Right lobe of liver (tissue), 6 donors: Measurements from ENCODE around the gene KIF26A. TPM values are rescaled to one million over a fixed set of nuclear protein-coding genes. Genes with fewer than 3 reads are reported as not detected.
A peak's percentile ranks its signal among the peaks of the same experiment; 100 is the strongest.
"Not testable (repeated sequence)": the region's sequence is repeated elsewhere in the genome, so short reads cannot be mapped to it uniquely, and the experiment has no call there.

Experiments used
- ATAC-seq, 4 donors: fragments of 200-7000 bp; cut with Tn5 transposase; one replicate each; pipeline ENCODE4 v1.9.1; 2020; ENCODE audit warnings: mild to moderate bottlenecking in 4 of 4, moderate library complexity in 4 of 4
- DNase-seq, 3 donors: peaks; one replicate each; pipeline ENCODE4 v3.0.0-alpha.2; 2020
- H3K27ac ChIP-seq, 3 donors: fragments of 200-600 bp; one replicate each; pipeline ENCODE4 v1.8.0; 2022
- H3K27me3 ChIP-seq, 2 donors: fragments of 200-600 bp; one replicate each; pipeline ENCODE4 v1.8.0; 2022
- H3K36me3 ChIP-seq, 4 donors: fragments of 200-600 bp; sonication (generic) in 1 of 4; one replicate each; pipeline versions ENCODE4 v1.5.1 to v1.8.0; 2017 to 2022; ENCODE audit warnings: control low read depth in 1 of 4
- H3K4me1 ChIP-seq, 4 donors: fragments of 200-600 bp; sonication (generic) in 1 of 4; one replicate each; pipeline versions ENCODE4 v1.5.1 to v1.8.0; 2017 to 2022; ENCODE audit warnings: control low read depth in 1 of 4
- H3K4me3 ChIP-seq, 3 donors: fragments of 200-600 bp; one replicate each; pipeline ENCODE4 v1.8.0; 2022
- H3K9me3 ChIP-seq, 4 donors: fragments of 200-600 bp; sonication (generic) in 1 of 4; one replicate each; pipeline versions ENCODE4 v1.5.1 to v1.8.0; 2017 to 2022; ENCODE audit warnings: control low read depth in 1 of 4
- CTCF ChIP-seq, 4 donors: fragments of 200-600 bp in 3 of 4; fragments of 450-650 bp in 1 of 4; IDR thresholded peaks; one replicate each; pipeline versions ENCODE4 v1.5.1 to v1.8.0; 2016 to 2022; ENCODE audit warnings: antibody characterized with exemption in 4 of 4, mild to moderate bottlenecking in 2 of 4
- POLR2A ChIP-seq: fragments of 450-650 bp; IDR thresholded peaks from one replicate; pipeline ENCODE4 v1.6.1; 2017; ENCODE audit warnings: antibody characterized with exemption, mild to moderate bottlenecking
- WGBS: methylation state at CpG from one replicate; pipeline ENCODE4 v1.1.6; 2018; ENCODE audit warnings: low coverage, low lambda C conversion rate; ENCODE audit not compliant: insufficient coverage; ENCODE audit errors: missing lambda C conversion rate; 5-methylcytosine and 5-hydroxymethylcytosine counted together
- intact Hi-C, 2 donors: fragments of 100-400 bp; cut with DNase I; formaldehyde crosslinking; loops; one replicate each; pipeline versions ENCODE4 v1.11.2 to v1.14.1; 2022
- total RNA-seq, 6 experiments: library from RNA; depleted of rRNA in 2 of 6; stranded (reverse); fragments of >200 nt in 2 of 6; fragmentation: NEBNext Ultra II Directional in 3 of 6; extraction: Animal tissue kit (Norgen Biotek cat#: 25700) in 3 of 6; gene quantifications; one replicate each; pipeline versions ENCODE4 v1.1.0 to v1.2.4, GENCODE V29; 2016 to 2023
- donor health status: DM: no; HTN: yes; CAD: no.
- donor health status: DM: no; HTN: no; CAD: no.
- donor health status: DM: no; HTN: no; CAD: no.
- donor health status: DM: no; HTN: yes; CAD: no.
- donor health status: DM: no; HTN: yes; CAD: no.

KIF26A gene
- total RNA-seq, 6 experiments from 2014 or later, result 0.79 to 1.5 (median 1.1) TPM

GRCh38 chr14:104150136-104151025 is 12.0 kb downstream of the KIF26A start:
- no peak for DNase-seq
- Histone ChIP-seq H3K9me3 (no peaks in the 10 kb centered on the region), H3K4me1 (peaks cover 0 to 3% (median 0%) of the 10 kb centered on the region in 4 donors), H3K27me3 (no peaks in the 10 kb centered on the region), H3K27ac (no peak overlapping the region), H3K4me3 (no peak overlapping the region), H3K36me3 (no peaks in the 10 kb centered on the region)
- ATAC-seq, result peak; percentile 15 to 63 (median 50)
- WGBS, result 8% methylated on average over 5 of the region's 19 CpGs
- TF ChIP-seq POLR2A (no peak), CTCF (IDR thresholded peaks at IDR 0.05) (no peak)
- intact Hi-C loops, result no loop called here

DNA sequence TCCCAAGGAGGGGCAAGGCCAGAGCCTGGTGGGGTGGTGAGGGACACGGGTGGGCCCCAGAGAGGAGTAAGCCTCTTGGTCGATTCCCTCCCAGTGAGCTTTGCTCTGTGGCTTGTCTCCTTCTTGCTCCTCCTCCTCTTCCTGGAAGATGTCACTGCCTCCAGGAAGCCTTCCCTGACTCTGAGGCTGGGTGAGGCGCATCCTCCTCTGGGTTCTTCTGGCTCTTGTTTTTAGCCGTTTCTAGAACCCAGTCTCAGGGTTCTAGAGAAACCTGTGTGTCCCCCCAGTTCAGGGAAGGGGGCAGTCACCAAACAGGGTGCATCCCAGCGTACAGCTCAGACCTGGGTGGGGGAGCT is 12.6 kb downstream of the KIF26A start:
- Histone ChIP-seq H3K27me3 (no peaks in the 10 kb centered on the region), H3K27ac (no peak overlapping the region), H3K4me1 (peaks cover 0 to 3% (median 0%) of the 10 kb centered on the region in 4 donors), H3K4me3 (no peak overlapping the region), H3K9me3 (no peaks in the 10 kb centered on the region), H3K36me3 (no peaks in the 10 kb centered on the region)
- TF ChIP-seq CTCF (IDR thresholded peaks at IDR 0.05) (no peak), POLR2A (no peak)
- WGBS, result 70% methylated on average over 3 of the region's 5 CpGs
- no peak for ATAC-seq
- DNase-seq, result no peak
- intact Hi-C loops, result no loop called here

GRCh38 chr14:104151566-104152245 is 13.3 kb downstream of the KIF26A start:
- intact Hi-C loops, result no loop called here
- WGBS, result 82% methylated on average over 7 of the region's 34 CpGs
- H3K9me3 ChIP-seq, result no peaks in the 10 kb centered on the region
- TF ChIP-seq POLR2A, result no peak
- H3K4me1 ChIP-seq, result peaks cover 0 to 3% (median 0%) of the 10 kb centered on the region in 4 donors
- H3K36me3 ChIP-seq, result no peaks in the 10 kb centered on the region
- DNase-seq (no peak), ATAC-seq (no peak)
- H3K4me3 ChIP-seq, result no peak overlapping the region
- H3K27me3 ChIP-seq, result no peaks in the 10 kb centered on the region
- H3K27ac ChIP-seq, result no peak overlapping the region

GRCh38 chr14:104152246-104152575 is 13.8 kb downstream of the KIF26A start:
- intact Hi-C loops, result no loop called here
- ATAC-seq, result no peak
- H3K36me3 ChIP-seq, result no peaks in the 10 kb centered on the region
- no peak for DNase-seq
- H3K9me3 ChIP-seq, result no peaks in the 10 kb centered on the region
- peaks cover 0 to 3% (median 0%) of the 10 kb centered on the region in 4 donors for H3K4me1 ChIP-seq
- TF ChIP-seq CTCF (IDR thresholded peaks at IDR 0.05), result no peak
- no peak overlapping the region for H3K4me3 ChIP-seq
- no peak overlapping the region for H3K27ac ChIP-seq
- no peaks in the 10 kb centered on the region for H3K27me3 ChIP-seq
- WGBS, result 80% methylated on average over 2 of the region's 14 CpGs

- WGBS, result 64% methylated on average over 8 of the region's 21 CpGs
- no peak overlapping the region for H3K4me3 ChIP-seq
- DNase-seq, result no peak
- peaks cover 0 to 3% (median 0%) of the 10 kb centered on the region in 4 donors for H3K4me1 ChIP-seq
- H3K9me3 ChIP-seq, result no peaks in the 10 kb centered on the region
- no peaks in the 10 kb centered on the region for H3K36me3 ChIP-seq
- H3K27ac ChIP-seq, result no peak overlapping the region
- no peaks in the 10 kb centered on the region for H3K27me3 ChIP-seq
- TF ChIP-seq POLR2A (no peak), CTCF (IDR thresholded peaks at IDR 0.05) (no peak)
- ATAC-seq, result no peak
- intact Hi-C loops, result no loop called here
Observed at GRCh38 chr14:104152686-104153393, 14.5 kb downstream of the KIF26A start.

- H3K27ac ChIP-seq, H3K27me3 ChIP-seq, H3K4me3 ChIP-seq, intact Hi-C loops, ATAC-seq, H3K4me1 ChIP-seq, H3K36me3 ChIP-seq, DNase-seq, H3K9me3 ChIP-seq: not testable (repeated sequence)
- 52% methylated on average over 2 of the region's 7 CpGs for WGBS
Observed at GRCh38 chr14:104153394-104153755, 15.0 kb downstream of the KIF26A start.
